Fibroblast of skin of right quadriceps (primary cell): ENCODE data around the gene MTRF1.
"Not testable (repeated sequence)": the region's sequence is repeated elsewhere in the genome, so short reads cannot be mapped to it uniquely, and the experiment has no call there.

Experiments used
- DNase-seq: peaks from one replicate; pipeline ENCODE4 v3.0.0-alpha.2; 2013

Gene MTRF1

GRCh38 chr13:41222259-41222852, 41.0 kb downstream of the MTRF1 start:
- DNase-seq, result peak; percentile 50

GRCh38 chr13:41220401-41220800, 43.0 kb downstream of the MTRF1 start:
- no peak for DNase-seq

DNA sequence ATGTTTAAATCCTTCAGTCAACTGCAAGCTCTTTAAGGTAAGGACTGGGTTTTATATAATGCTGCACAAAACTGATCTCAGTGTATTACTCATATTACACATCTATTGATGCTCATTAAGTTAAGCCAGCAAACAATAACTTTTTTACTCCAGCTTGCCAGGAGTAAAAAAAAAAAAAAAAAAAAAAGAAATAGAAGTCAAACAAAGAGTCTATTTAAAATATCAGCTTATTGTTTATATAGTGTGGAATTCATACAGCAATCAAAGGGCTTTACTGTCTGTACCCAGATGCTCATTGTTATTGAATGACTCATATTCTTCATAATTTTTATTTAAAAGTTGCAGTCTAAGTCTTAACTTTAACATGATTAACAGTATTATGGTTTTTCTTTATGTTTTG, 47.2 kb downstream of the MTRF1 start:
- DNase-seq, result peak; percentile 51

GRCh38 chr13:41213919-41214318, 49.5 kb downstream of the MTRF1 start:
- no peak for DNase-seq

GRCh38 chr13:41213316-41213715, 50.1 kb downstream of the MTRF1 start:
- DNase-seq, result no peak

GRCh38 chr13:41212881-41213280, 50.5 kb downstream of the MTRF1 start:
- no peak for DNase-seq

GRCh38 chr13:41211062-41211461, 52.3 kb downstream of the MTRF1 start:
- no peak for DNase-seq

GRCh38 chr13:41206467-41206866, 56.9 kb downstream of the MTRF1 start:
- DNase-seq, result no peak

DNA sequence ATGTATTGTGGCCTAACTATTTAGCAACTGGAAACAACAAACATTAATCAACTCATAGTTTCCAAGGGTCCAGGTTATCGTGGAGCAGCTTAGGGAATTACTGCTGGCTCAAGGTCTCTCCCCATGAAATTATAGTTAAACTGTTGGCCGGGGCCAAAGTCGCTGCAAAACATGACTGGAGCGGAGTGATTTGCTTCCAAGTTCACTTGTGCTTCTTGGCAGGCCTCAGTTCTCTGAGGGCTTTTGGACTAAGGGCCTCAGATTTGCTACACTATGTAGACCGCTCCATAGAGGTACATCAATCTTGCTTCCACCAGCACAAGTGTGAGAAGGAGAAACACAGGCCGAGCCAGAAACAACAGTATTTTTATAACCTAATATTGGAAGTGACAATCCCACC, 59.6 kb downstream of the MTRF1 start:
- no peak for DNase-seq

- DNase-seq, result no peak
Measured at GRCh38 chr13:41200126-41200525, 63.2 kb downstream of the MTRF1 start.

DNA sequence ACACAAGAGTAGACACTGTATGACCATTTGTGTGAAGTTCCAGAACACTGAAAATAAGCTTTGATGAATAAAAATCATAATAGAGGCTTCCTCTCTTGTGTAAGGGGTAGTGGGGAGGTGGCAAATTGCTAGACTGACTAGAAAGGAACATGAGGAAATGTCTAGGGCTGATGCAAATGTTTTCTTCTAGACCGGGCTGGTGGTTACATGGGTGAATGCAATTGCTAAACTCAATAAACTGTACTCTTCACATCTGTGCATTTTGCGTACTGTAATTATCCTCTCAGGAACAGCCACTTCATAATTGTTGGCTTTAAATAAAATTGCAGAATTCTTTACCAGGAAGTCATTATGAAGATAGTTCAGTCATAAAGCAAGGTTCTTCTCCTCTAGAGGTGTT, 63.9 kb downstream of the MTRF1 start:
- no peak for DNase-seq

GRCh38 chr13:41199079-41199478, 64.3 kb downstream of the MTRF1 start:
- no peak for DNase-seq

DNA sequence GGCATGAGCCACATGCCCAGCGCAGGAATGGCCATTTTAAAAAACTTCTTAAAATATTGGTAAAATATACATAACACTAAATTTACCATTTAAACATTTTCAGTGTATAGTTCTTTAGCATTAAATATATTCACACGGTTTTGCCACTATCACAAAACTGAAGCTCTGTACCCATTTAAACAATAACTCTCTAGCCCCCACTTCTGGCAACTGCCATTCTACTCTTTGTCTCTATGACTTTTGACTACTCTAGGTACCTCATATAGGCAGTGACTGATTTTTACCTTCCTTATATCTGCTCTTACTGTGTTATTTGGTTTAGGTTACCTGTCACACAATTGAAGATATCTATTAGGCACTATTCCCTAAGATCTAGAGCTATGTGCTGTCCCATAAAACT, 66.8 kb downstream of the MTRF1 start:
- peak; percentile 26 for DNase-seq

DNA sequence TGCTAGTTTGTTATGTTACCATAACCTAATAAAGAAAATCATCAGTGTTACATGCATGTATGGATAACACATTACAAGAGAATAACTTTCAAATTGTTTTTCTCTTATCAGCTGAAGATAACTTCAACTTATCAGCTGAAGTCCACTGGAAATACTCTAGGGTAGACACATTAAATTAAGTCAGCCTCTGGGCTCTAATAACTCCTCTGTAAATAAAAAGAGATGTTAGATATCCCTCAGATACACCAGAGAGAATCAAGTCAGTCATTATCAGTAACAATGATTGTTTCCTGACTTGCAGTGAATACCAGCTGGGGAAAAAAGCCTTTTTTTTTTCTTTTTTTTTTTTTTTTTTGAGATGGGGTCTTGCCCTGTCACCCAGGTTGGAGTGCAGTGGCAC, 67.4 kb downstream of the MTRF1 start:
- DNase-seq, result no peak

- peak; percentile 99 for DNase-seq
Measured at GRCh38 chr13:41193919-41194824, 69.2 kb downstream of the MTRF1 start, which contains the start of gene KBTBD7. KBTBD7 (minus strand) TSS chr13:41194569; CDS start chr13:41194257, 312 bp downstream.

DNA sequence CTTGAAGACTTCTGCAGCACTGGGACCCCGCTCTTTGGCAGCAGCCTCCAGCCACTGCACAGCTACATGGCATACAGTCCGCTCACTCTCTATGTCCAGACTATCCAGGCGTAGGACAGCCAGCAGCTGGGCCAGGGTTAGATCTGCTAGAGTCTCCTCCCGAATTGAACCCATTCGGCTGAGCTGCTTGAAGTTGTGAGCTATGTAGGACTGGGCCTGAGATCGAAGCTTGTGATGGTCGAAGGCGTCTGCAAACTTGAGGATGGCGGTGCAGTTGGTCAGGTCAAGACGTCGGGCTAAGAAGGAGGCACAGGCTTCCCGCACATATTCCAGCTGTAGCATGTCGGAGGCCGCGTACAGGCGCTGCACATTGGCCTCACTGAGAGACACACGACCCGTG, 69.9 kb downstream of the MTRF1 start:
- DNase-seq, result no peak

DNA sequence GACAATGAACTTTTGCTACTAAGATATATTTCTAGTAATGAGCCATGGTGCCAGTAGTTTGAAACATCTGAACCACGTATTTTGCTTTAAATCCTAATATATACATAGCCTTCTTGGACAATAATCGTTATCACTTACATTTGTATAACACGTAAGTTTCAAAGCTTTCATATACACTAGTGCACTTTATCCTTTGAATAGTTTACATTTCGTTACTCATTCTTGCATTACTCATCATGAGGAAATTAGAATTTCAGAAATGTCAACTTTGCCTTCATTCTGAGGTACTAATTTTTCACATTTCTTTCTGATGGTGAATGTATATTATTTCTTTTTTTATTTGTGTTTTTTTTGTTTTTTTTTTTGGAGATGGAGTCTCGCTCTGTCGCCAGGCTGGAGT, 74.8 kb downstream of the MTRF1 start:
- DNase-seq, result peak; percentile 28

DNA sequence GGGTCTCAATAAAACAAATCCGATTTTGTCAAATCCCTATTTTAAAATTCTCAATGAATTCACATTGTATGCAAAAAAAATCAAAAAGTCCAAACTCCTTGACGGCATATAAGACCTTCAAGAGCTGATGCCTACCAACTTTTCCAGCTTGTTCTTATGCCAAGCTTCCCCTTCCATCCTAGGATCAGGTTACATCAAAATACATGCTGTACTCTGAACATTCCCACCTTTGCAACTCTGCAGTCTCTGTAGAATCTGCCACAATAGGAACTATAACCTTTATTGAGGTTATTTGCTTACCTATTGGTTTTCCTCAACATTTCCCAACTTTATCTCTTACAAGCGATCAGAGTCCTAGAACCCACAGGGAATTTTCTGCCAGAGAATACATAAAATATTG, 76.9 kb downstream of the MTRF1 start:
- DNase-seq, result no peak

GRCh38 chr13:41182231-41182630, 81.1 kb downstream of the MTRF1 start:
- DNase-seq, result no peak

DNA sequence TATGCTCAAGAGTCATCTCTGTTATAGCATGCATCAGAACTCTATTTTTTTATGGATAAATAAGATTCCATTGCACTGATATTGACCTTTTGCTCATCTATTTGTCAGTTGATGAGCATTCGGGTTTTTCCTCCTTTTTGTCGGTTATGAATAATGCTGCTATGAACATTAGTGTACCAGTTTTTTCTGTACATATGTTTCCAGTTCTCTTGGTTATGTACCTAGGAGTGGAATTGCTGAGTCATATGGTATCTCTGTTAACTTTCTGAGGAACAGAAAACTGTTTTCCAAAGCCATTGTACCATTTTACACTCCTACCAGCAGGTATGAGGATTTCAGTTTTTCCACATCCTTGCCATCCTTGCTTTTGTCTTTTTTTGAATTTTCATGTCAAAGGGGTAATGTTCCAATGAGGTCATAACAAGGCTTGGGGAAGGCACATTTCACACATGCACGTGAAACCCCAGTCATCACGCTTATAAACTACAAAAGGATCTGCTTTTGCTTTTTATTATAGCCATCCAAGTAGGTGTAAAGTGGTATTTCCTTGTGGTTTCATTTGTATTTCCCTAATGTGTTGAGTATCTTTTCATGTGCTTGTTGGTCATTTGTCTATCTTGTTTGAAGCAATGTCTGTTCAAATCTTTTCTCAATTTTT, 83.7 kb downstream of the MTRF1 start:
- peak; percentile 72 for DNase-seq

- DNase-seq, result peak; percentile 9
Measured at GRCh38 chr13:41178040-41178439, 85.3 kb downstream of the MTRF1 start.

GRCh38 chr13:41177616-41178015, 85.8 kb downstream of the MTRF1 start:
- DNase-seq, result no peak

DNA sequence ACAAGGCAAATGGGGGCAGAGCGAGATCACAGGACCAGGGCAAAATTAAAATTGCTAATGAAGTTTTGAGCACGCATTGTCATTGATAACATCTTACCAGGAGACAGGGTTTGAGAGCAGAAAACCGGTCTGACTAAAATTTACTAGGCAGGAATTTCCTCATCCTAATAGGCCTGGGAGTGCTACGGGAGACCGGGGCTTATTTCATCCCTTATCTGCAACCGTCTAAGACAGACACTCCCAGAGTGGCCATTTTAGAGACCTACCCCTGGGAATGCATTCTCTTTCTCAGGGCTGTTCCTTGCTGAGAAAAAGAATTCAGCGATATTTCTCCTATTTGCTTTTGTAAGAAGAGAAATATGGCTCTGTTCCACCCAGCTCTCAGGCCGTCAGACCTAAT, 87.8 kb downstream of the MTRF1 start:
- not testable (repeated sequence) for DNase-seq
